BLaER1 (cell line): ENCODE measurements around the gene SVOP.
"Not testable (repeated sequence)": the region's sequence is repeated elsewhere in the genome, so short reads cannot be mapped to it uniquely, and the experiment has no call there.

Experiments used
- H3K27ac ChIP-seq: shearing (Covaris generic); formaldehyde crosslinking; 2 replicates; pipeline ENCODE4 v1.8.1; 2022
- H3K27me3 ChIP-seq: shearing (Covaris generic); formaldehyde crosslinking; 2 replicates; pipeline ENCODE4 v1.8.1; 2022
- H3K36me3 ChIP-seq: shearing (Covaris generic); formaldehyde crosslinking; 2 replicates; pipeline ENCODE4 v1.8.1; 2022
- H3K4me1 ChIP-seq: shearing (Covaris generic); formaldehyde crosslinking; 2 replicates; pipeline ENCODE4 v1.8.1; 2022
- H3K4me2 ChIP-seq: shearing (Covaris generic); formaldehyde crosslinking; 2 replicates; pipeline ENCODE4 v1.8.1; 2022
- H3K4me3 ChIP-seq: shearing (Covaris generic); formaldehyde crosslinking; 2 replicates; pipeline ENCODE4 v1.8.1; 2022
- H3K9ac ChIP-seq: shearing (Covaris generic); formaldehyde crosslinking; 2 replicates; pipeline ENCODE4 v1.8.1; 2022
- H3K9me3 ChIP-seq: shearing (Covaris generic); formaldehyde crosslinking; 2 replicates; pipeline ENCODE4 v1.8.1; 2022
- H4K20me1 ChIP-seq: shearing (Covaris generic); formaldehyde crosslinking; 2 replicates; pipeline ENCODE4 v1.8.1; 2022
- Cebpa-rat ChIP-seq: shearing (Covaris generic); IDR thresholded peaks from 2 replicates; pipeline ENCODE4 v1.8.1; 2022

The SVOP gene

DNA sequence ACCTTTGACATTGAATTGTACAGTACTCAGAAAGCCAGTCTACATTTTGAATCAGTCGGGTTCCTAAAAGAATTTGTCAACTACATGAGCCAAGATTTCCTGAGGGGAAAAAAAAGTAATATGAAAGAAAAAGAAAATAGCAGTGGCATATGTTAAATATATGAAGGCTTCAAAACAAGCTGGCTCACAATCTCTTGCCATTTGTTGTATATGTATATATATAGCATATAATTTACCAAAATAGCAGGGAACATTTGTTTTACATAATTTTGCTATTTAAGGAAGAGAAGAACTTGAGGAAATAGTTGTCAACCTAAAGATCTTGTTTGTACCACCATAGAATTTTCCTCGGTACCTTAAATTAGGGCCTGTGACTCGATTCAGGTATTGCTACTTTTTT lies 16.9 kb downstream of the SVOP start:
- Histone ChIP-seq H3K4me3 (no peak overlapping the region), H3K9me3 (no peaks in the 10 kb centered on the region), H3K4me2 (no peak overlapping the region), H3K36me3 (no peaks in the 10 kb centered on the region), H3K4me1 (no peaks in the 10 kb centered on the region), H3K27me3 (no peaks in the 10 kb centered on the region), H3K27ac (no peak overlapping the region), H3K9ac (no peak overlapping the region), H4K20me1 (no peaks in the 10 kb centered on the region)
- no peak for TF ChIP-seq Cebpa-rat

DNA sequence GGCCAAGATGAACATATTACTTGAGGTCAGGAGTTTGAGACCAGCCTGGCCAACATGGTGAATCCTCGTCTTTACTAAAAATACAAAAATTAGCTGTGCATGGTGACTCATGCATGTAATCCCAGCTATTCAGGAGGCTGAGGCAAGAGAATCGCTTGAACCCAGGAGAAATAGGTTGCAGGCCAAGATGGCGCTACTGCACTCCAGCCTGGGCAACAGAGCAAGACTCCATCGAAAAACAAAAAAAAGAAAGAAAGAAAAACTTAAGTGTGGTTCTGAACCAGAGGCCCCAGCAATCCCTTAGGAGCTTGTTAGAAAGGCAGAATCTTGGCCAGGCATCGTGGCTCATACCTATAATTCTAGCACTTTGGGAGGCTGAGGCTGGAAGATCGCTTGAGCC lies 24.5 kb downstream of the SVOP start:
- Histone ChIP-seq H3K4me3 (no peak overlapping the region), H3K27me3 (no peaks in the 10 kb centered on the region), H3K4me1 (no peaks in the 10 kb centered on the region), H3K4me2 (no peak overlapping the region), H3K27ac (no peak overlapping the region), H3K9me3 (no peaks in the 10 kb centered on the region), H3K36me3 (no peaks in the 10 kb centered on the region), H4K20me1 (no peaks in the 10 kb centered on the region), H3K9ac (no peak overlapping the region)
- no peak for TF ChIP-seq Cebpa-rat

DNA sequence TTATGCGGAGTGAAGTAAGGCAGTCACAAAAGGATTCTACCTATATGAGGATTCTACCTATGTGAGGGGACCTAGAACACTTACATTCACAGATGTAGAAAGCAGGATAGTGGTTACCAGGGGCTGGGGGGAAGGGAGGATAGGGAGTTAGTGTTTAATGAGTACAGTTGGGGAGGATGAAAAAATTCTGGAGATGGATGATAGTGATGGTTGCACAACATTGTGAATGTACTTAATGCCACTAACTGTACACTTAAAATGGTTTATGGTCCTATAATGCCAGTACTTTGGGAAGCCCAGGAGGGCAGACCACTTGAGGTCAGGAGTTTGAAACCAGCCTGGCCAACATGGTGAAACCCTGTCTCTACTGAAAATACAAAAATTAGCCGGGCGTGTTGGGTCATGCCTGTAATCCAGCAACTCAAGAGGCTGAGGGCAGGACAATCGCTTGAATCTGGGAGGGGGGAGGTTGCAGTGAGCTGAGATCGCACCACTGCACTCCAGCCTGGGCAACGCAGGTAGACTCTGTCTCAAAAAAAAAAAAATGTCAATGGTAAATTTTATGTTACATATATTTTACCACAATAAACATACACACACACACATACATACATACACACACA lies 25.4 kb downstream of the SVOP start:
- Histone ChIP-seq H3K4me3 (no peak overlapping the region), H3K9ac (no peak overlapping the region), H3K36me3 (no peaks in the 10 kb centered on the region), H3K9me3 (no peaks in the 10 kb centered on the region), H3K4me1 (no peaks in the 10 kb centered on the region), H3K4me2 (no peak overlapping the region), H4K20me1 (no peaks in the 10 kb centered on the region), H3K27ac (no peak overlapping the region), H3K27me3 (no peaks in the 10 kb centered on the region)
- TF ChIP-seq Cebpa-rat = no peak

DNA sequence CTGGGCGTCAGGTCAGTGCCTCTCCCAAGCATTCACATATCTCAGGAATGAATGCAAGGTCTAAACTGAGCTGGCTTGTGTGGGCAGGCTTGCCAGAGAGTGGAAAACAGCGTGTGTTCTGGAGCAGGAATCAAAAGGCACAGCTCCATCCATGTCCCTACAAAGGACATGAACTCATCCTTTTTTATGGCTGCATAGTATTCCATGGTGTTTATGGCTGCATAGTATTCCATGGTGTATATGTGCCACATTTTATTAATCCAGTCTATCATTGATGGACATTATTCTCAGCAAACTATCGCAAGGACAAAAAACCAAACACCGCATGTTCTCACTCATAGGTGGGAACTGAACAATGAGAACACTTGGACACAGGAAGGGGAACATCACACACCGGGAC lies 30.8 kb downstream of the SVOP start:
- not testable (repeated sequence) for H3K9ac ChIP-seq, H3K27ac ChIP-seq, H3K36me3 ChIP-seq, H3K4me1 ChIP-seq, H3K27me3 ChIP-seq, H3K4me2 ChIP-seq, H3K4me3 ChIP-seq, H4K20me1 ChIP-seq, H3K9me3 ChIP-seq

GRCh38 chr12:108989376-108989775 lies 31.5 kb downstream of the SVOP start:
- Histone ChIP-seq H3K4me2 (no peak overlapping the region), H3K4me3 (no peak overlapping the region), H3K9ac (no peak overlapping the region), H4K20me1 (no peaks in the 10 kb centered on the region), H3K36me3 (no peaks in the 10 kb centered on the region), H3K27ac (no peak overlapping the region), H3K27me3 (no peaks in the 10 kb centered on the region), H3K4me1 (no peaks in the 10 kb centered on the region), H3K9me3 (no peaks in the 10 kb centered on the region)
- TF ChIP-seq Cebpa-rat = no peak

DNA sequence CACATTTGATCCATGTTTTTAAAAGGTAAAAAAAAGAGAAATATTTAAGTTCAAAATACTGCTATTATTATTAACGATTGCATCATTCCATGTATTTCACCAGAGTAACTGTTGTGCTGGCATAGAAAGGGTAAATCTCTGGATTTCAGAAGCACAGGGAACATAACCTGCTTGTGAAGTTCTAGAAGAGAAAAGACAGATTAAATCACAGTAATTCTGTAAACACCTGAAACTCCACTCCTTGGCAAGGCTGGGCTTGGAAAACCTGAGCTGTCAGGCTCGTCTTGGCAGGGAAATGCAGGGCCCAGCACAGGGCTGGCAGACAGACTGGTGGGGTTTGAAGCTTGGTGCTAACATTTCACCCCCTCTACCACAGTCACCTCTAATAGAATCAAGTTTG lies 35.1 kb downstream of the SVOP start:
- TF ChIP-seq Cebpa-rat = peak; percentile 30; the same call in 1 of the 2 replicates
- H3K27me3 ChIP-seq = no peaks in the 10 kb centered on the region
- no peaks in the 10 kb centered on the region for H4K20me1 ChIP-seq
- no peak overlapping the region for H3K27ac ChIP-seq
- H3K4me1 ChIP-seq = no peaks in the 10 kb centered on the region
- H3K4me2 ChIP-seq = no peak overlapping the region
- no peaks in the 10 kb centered on the region for H3K36me3 ChIP-seq
- no peak overlapping the region for H3K4me3 ChIP-seq
- H3K9ac ChIP-seq = no peak overlapping the region
- H3K9me3 ChIP-seq = no peaks in the 10 kb centered on the region

DNA sequence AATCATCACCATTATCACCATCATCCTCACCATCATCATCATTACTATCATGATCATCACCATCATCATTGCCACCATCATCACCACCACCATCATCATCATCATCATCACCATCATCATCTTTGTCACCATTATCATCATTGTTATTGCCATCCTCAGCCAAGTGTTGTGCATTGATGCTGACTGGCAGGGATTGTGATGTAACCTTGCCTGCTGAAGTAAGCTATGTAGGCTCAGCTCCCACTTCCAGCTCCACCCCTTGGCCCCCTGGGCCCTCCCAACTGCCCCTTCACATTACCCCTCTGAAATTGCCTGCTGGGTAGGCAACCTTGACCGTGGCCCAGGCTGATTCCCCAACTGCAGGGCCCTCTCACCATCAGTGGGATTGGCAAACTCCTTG lies 37.6 kb downstream of the SVOP start:
- TF ChIP-seq Cebpa-rat = no peak
- Histone ChIP-seq H3K27me3 (no peaks in the 10 kb centered on the region), H4K20me1 (no peaks in the 10 kb centered on the region), H3K36me3 (no peaks in the 10 kb centered on the region), H3K4me2 (no peak overlapping the region), H3K9ac (no peak overlapping the region), H3K4me1 (no peaks in the 10 kb centered on the region), H3K9me3 (no peaks in the 10 kb centered on the region), H3K4me3 (no peak overlapping the region), H3K27ac (no peak overlapping the region)

DNA sequence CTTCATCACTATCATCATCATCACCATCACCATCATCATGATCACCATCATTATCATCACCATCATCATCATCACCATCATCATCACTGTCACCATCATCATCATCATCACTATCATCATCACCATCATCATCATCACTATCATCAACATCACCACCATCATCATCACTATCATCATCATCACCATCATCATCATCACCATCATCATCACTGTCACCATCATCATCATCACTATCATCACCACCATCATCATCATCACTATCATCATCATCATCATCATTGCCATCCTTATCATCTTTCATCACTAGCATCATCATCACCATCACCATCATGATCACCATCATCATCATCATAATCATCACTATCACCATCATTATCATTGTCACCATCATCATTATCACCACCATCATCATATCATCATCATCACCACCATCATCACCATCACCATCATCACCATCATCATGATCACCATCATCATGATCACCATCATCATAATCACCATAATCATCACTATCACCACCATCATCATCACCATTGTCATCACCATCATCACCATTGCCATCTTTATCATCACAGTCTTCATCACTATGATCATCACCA lies 38.1 kb downstream of the SVOP start:
- no peak for TF ChIP-seq Cebpa-rat
- no peaks in the 10 kb centered on the region for H3K36me3 ChIP-seq
- no peak overlapping the region for H3K27ac ChIP-seq
- H3K27me3 ChIP-seq = no peaks in the 10 kb centered on the region
- H3K4me2 ChIP-seq = no peak overlapping the region
- no peak overlapping the region for H3K9ac ChIP-seq
- H3K4me3 ChIP-seq = no peak overlapping the region
- H4K20me1 ChIP-seq = no peaks in the 10 kb centered on the region
- no peaks in the 10 kb centered on the region for H3K4me1 ChIP-seq
- no peaks in the 10 kb centered on the region for H3K9me3 ChIP-seq

DNA sequence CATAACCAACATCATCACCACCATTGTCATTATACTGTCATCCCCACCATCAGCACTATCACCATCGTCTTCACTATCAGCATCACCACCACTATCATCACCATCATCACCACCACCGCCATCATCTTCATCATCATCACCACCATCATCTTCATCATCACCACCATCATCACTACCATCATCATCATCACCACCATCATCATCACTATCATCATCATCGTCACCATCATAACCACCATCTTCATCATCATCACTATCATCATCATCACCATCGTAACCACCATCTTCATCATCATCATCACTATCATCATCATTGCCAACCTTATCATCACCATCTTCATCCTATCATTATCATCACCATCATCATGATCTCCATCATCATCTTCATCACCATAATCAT lies 39.0 kb downstream of the SVOP start:
- Histone ChIP-seq H3K36me3 (no peaks in the 10 kb centered on the region), H3K27ac (no peak overlapping the region), H3K9me3 (no peaks in the 10 kb centered on the region), H3K27me3 (no peaks in the 10 kb centered on the region), H3K4me1 (no peaks in the 10 kb centered on the region), H3K4me3 (no peak overlapping the region), H3K9ac (no peak overlapping the region), H4K20me1 (no peaks in the 10 kb centered on the region), H3K4me2 (no peak overlapping the region)
- no peak for TF ChIP-seq Cebpa-rat

DNA sequence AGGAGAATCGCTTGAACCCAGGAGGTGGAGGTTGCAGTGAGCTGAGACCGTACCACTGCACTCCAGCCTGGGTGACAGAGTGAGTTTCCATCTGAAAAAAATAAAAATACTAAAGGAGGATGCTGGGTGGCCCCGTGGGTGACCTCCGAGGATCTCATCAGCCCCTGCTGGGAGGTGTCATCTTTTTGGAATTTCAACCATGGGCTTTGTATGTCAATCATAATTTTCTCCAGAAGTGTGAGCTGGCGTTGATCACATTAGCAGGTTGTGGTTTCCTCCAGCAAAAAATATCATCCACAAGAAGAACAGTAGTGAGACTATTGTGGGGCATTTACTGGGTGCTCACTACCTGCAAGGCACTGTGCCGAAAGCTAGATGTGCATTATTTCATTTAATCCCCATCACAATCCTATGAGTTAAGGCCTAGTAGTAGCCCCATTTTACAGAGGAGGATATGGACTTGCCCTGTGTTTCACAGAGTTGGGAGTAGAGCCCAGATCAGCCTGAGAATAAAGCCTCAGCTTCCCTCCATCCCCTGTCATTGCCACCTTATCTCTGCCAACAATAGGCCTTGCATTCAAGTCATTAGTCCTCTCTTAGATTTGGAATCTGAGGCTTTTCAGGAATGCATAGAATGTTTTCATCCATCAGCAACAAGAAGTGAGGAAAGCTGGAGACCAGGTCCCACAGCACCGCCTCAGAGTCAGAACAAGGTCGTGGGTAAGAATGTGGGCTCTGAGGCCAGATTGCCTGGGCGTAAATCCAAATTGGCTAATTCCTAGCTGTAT lies 39.8 kb downstream of the SVOP start:
- Histone ChIP-seq H3K36me3 (no peaks in the 10 kb centered on the region), H3K4me1 (no peaks in the 10 kb centered on the region), H3K27ac (no peak overlapping the region), H3K4me2 (no peak overlapping the region), H4K20me1 (no peaks in the 10 kb centered on the region), H3K4me3 (no peak overlapping the region), H3K9me3 (no peaks in the 10 kb centered on the region), H3K9ac (no peak overlapping the region), H3K27me3 (no peaks in the 10 kb centered on the region)
- TF ChIP-seq Cebpa-rat = no peak
